H1 (cell line): Measurements from ENCODE around the gene MMP1. TPM values are rescaled to one million over a fixed set of nuclear protein-coding genes. Genes with fewer than 3 reads are reported as not detected.

Experiments
- BACH1 ChIP-seq: IDR thresholded peaks from 2 replicates; pipeline ENCODE4 v1.6.1; 2012; ENCODE audit warnings: low read length, improper control_type of control experiment
- BRCA1 ChIP-seq: IDR thresholded peaks from 2 replicates; pipeline ENCODE4 v1.6.1; 2012; ENCODE audit warnings: low read depth, low read length, improper control_type of control experiment
- CTBP2 ChIP-seq: IDR thresholded peaks from 2 replicates; pipeline ENCODE4 v1.7.0; 2011; ENCODE audit warnings: borderline replicate concordance, mild to moderate bottlenecking, moderate library complexity, mixed read lengths, low read length; ENCODE audit not compliant: insufficient read depth, insufficient read length
- MAFK ChIP-seq: IDR thresholded peaks from 2 replicates; pipeline ENCODE4 v1.6.1; 2012; ENCODE audit warnings: low read depth, mild to moderate bottlenecking, improper control_type of control experiment, low read length
- polyA plus RNA-seq, 7 experiments: library from polyadenylated mRNA; depleted of rRNA in 3 of 7; stranded (reverse) in 5 of 7; unstranded in 2 of 7; fragments of >200 nt in 5 of 7; fragments of 200-250 nt in 2 of 7; gene quantifications; 1 replicate in 5 of 7; 2 replicates in 1 of 7; 4 replicates in 1 of 7; pipeline versions ENCODE4 v1.2.1 to v1.2.3, GENCODE V29; 2011 to 2013; ENCODE audit warnings: missing spikeins in 2 of 7, mixed read lengths in 2 of 7
- total RNA-seq: library from RNA; stranded (reverse); fragmentation: NEBNext Ultra II Directional; extraction: Animal tissue kit (Norgen Biotek cat#: 25700); gene quantifications from 2 replicates; pipeline ENCODE4 v1.2.1, GENCODE V29; 2021

MMP1 gene
- total and polyA plus RNA-seq, 2 of the 8 experiments (the other 6 are each of a cell fraction or from before 2014, with no cell fraction given), result not detected

GRCh38 chr11:102767800-102768199 lies 30.2 kb downstream of the MMP1 start (continued):
- TF ChIP-seq CTBP2 (no peak), BACH1 (no peak), BRCA1 (no peak), MAFK (no peak)
- TF ChIP-seq, all 59 proteins: peak for 0
